Ectodermal cell (in vitro differentiated cells): ENCODE results near the gene CRTC3.
"Not testable (repeated sequence)": the region's sequence is repeated elsewhere in the genome, so short reads cannot be mapped to it uniquely, and the experiment has no call there.

ENCODE experiments used
- H3K27ac ChIP-seq: 2 replicates; pipeline ENCODE4 v1.7.0; 2013; ENCODE audit warnings: mild to moderate bottlenecking, low read depth, low read length; ENCODE audit not compliant: insufficient read depth, poor library complexity, severe bottlenecking
- H3K27me3 ChIP-seq: 2 replicates; pipeline ENCODE4 v1.7.0; 2013; ENCODE audit warnings: mild to moderate bottlenecking, low read length; ENCODE audit not compliant: insufficient read depth, control insufficient read depth, poor library complexity, severe bottlenecking
- H3K36me3 ChIP-seq: one replicate; pipeline ENCODE4 v1.7.0; 2013; ENCODE audit warnings: low read length; ENCODE audit not compliant: control insufficient read depth, insufficient read depth
- H3K4me1 ChIP-seq: one replicate; pipeline ENCODE4 v1.7.0; 2013; ENCODE audit warnings: low read length; ENCODE audit not compliant: control insufficient read depth, insufficient read depth
- H3K4me3 ChIP-seq: 2 replicates; pipeline ENCODE4 v1.7.0; 2013; ENCODE audit warnings: low read depth, low read length, control low read depth; ENCODE audit not compliant: insufficient read depth
- H3K9me3 ChIP-seq: 2 replicates; pipeline ENCODE4 v1.7.0; 2013; ENCODE audit warnings: mild to moderate bottlenecking, low read length, moderate library complexity; ENCODE audit not compliant: control insufficient read depth
- WGBS, 2 experiments: methylation state at CpG; one replicate each; pipeline ENCODE4 v1.1.7; 2013; ENCODE audit warnings: missing lambda C conversion rate in 2 of 2; 5-methylcytosine and 5-hydroxymethylcytosine counted together

CRTC3 gene

DNA sequence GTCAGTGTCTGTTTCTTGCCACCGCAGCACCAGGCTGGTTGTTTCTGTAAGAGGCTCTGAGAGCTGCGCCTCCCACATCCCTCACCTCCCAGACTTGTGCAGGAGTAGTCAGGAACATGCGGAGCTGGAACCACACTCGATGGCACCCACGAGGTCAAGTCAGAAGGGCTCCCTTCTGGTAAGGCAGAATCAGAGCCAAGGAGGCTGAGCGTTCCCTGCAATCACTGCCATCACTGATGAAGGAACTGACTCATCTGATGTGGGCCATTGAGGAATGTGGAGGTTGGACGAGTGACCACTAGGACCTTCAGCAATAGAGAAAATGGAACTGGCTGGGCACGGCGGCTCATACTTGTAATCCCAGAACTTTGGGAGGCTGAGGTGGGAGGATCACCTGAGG, 151.8 kb downstream of the CRTC3 start:
- H3K4me3 ChIP-seq: no peak overlapping the region
- H3K36me3 ChIP-seq: no peaks in the 10 kb centered on the region
- H3K9me3 ChIP-seq: no peaks in the 10 kb centered on the region
- no peak overlapping the region for H3K27ac ChIP-seq
- H3K27me3 ChIP-seq: no peaks in the 10 kb centered on the region
- WGBS, 2 experiments: 93 to 94% methylated on average over 9 of the region's 9 CpGs
- H3K4me1 ChIP-seq: no peaks in the 10 kb centered on the region

DNA sequence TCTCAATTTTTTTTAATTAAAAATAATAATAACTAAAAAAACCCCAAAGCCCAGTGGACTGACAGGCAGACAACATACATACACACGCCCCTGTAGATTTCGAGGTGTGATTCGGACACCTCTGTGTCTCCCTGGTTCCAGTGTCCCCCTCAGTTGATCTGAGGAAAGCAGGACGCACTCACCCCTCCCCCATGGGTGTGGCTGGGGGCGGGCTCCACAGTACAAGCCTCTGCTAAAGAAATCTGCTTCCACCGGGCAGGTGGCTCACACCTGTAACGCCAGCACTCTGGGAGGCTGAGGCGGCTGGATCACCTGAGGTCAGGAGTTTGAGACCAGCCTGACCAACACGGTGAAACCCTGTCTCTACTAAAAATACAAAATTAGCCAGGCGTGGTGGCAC, 153.6 kb downstream of the CRTC3 start:
- Histone ChIP-seq H3K4me3 (no peak overlapping the region), H3K4me1 (no peaks in the 10 kb centered on the region), H3K36me3 (no peaks in the 10 kb centered on the region), H3K27me3 (no peaks in the 10 kb centered on the region), H3K9me3 (no peaks in the 10 kb centered on the region), H3K27ac (no peak overlapping the region)
- WGBS, 2 experiments: 89 to 91% methylated on average over 10 of the region's 10 CpGs

DNA sequence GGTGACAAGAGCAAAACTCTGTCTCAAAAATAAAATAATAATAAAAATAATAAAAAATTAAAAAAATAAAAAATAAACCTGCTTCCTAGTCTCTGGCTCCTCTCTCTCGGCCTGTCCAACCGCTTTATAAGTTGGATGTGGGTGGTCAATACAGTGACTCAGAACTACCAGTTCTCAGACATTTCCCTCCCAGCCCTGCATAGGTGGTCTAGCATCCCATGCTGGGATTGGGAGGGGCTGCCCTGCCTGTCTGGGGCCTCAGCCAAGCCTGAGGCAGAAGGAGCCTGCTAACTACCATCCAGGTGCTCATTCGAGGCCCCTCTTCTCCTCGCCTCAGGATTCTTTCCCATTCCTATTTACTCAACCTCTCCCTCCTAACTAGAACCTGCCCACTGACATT, 154.2 kb downstream of the CRTC3 start:
- 89 to 91% methylated on average over 4 of the region's 4 CpGs for WGBS, 2 experiments
- no peaks in the 10 kb centered on the region for H3K36me3 ChIP-seq
- no peaks in the 10 kb centered on the region for H3K4me1 ChIP-seq
- no peak overlapping the region for H3K27ac ChIP-seq
- H3K9me3 ChIP-seq: no peaks in the 10 kb centered on the region
- H3K4me3 ChIP-seq: no peak overlapping the region
- no peaks in the 10 kb centered on the region for H3K27me3 ChIP-seq

DNA sequence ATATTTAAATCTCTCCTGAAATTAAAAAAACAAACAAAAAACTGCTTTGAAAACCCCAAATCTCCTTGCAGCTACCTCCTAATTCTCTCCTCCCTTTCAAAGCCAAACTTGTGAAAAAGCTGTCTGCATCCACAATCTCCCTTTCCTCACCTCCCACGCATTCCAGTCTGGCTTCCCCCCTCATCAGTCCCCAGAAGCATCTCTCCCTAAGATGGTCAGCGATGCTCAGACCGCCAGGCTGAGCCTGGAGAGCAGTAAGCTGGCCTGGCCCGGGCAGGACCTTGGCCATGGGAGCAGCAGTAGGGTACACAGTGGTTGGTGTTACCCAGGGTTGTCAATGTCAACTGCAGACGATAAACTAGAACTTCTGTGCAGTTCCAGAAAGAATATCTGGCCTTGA, 154.6 kb downstream of the CRTC3 start:
- Histone ChIP-seq H3K27ac (no peak overlapping the region), H3K4me1 (no peaks in the 10 kb centered on the region), H3K4me3 (no peak overlapping the region), H3K27me3 (no peaks in the 10 kb centered on the region), H3K9me3 (no peaks in the 10 kb centered on the region), H3K36me3 (no peaks in the 10 kb centered on the region)
- WGBS, 2 experiments: 88 to 89% methylated on average over 5 of the region's 5 CpGs

DNA sequence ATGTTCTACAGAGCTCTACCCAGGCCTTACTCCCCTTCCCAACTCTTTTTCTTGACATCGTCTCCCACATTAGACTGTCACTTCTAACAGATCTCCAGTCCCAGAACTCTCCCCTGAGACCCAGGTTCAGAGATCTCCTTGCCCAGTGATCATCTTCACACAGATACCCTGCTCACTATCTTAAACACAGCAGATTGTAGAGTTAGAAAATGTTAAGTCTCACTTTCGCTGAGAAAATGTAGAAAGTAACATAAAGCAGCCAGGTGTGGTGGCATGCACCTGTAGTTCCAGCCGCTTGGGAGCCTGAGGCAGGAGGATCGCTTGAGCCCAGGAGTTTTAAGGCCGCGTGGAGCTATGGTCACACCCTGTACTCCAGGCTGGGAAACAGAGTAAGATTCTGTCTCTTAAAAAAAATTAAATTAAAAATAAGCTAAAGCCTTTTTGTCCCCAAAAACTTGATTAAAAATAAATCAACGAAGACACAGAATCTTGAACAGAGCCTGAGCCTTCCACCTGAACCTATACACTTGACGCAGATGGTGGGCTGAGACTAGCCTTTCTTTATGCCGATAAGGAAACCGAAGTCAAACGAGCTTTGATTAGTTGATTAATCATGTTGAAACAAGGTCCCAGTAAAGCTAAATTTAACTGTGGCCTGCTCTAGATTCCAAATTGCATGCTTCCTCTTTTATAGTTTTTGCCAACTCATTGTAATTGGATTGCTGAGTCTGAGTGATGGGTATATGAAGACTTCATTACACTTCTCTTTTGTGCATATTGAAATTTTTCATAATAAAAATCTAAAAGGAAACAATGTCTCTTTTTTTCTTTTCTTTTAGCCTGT, 156.1 kb downstream of the CRTC3 start:
- no peaks in the 10 kb centered on the region for H3K9me3 ChIP-seq
- H3K27ac ChIP-seq: no peak overlapping the region
- H3K27me3 ChIP-seq: no peaks in the 10 kb centered on the region
- 94 to 95% methylated on average over 11 of the region's 11 CpGs for WGBS, 2 experiments
- H3K4me1 ChIP-seq: no peaks in the 10 kb centered on the region
- H3K36me3 ChIP-seq: no peaks in the 10 kb centered on the region
- no peak overlapping the region for H3K4me3 ChIP-seq

DNA sequence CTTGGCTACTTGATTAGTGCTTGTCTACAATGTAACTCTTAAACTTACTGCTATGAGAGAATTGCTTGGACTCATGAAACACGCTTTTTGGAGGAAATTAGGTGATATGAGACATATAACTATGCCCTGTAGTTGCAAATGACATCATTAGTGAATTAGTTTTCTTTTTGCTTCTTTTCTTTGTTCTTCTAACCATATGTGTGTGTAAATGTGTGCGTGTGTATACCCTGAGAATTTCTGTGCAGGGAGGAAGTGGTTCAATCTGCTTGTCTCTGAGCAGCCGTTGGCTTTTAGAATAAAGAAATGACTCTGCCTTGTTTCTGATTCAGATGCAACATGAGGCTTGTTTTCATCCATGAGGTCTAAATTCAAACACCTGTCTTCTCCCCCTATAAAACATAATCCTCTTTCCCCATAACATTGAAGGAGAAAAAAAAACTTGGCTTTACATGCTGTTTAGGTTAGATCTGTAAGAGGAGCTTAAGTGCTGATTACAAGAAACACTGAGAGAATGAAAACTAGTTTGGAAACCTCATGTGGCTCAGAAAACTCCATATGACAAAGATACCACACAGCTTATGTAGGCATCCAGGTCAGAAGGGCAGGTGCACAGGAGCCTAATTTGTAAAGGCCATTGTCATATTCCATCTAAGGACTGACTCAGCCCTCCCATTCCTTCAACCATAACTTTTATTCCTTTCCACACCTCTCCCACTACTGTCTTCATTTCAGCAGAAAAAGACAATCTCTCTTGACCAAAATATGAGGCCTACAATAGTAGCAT, 156.9 kb downstream of the CRTC3 start:
- 89 to 91% methylated on average over 3 of the region's 3 CpGs for WGBS, 2 experiments
- H3K27me3 ChIP-seq: no peaks in the 10 kb centered on the region
- H3K4me1 ChIP-seq: no peaks in the 10 kb centered on the region
- H3K9me3 ChIP-seq: no peaks in the 10 kb centered on the region
- H3K36me3 ChIP-seq: no peaks in the 10 kb centered on the region
- no peak overlapping the region for H3K4me3 ChIP-seq
- H3K27ac ChIP-seq: no peak overlapping the region

DNA sequence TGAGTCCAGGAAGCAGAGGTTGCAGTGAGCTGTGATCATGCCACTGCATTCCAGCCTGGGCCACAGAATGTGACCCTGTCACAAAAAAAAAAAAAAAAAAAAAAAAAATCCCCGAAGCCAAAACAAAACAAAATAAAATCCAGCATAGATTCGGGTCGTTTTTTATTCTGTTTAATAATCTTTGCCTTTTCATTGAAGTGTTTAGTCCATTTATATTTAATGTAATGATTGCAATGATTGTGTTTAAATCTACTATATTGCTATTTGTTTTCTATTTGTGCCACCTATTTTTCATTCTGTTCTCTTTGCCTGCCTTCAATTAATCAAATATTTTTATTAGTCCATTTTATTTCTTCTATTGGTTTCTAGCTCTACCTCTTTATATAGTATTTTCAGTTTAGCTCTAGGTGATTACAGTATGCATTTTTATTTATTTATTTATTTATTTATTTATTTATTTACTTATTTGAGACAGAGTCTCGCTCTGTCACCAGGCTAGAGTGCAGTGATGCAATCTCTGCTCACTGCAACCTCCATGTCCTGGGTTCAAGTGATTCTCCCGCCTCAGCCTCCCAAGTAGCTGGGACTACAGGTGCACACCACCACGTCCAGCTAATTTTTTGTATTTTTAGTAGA, 159.7 kb downstream of the CRTC3 start:
- H3K27me3 ChIP-seq, H3K36me3 ChIP-seq, H3K27ac ChIP-seq, H3K9me3 ChIP-seq, H3K4me1 ChIP-seq, H3K4me3 ChIP-seq: not testable (repeated sequence)
- WGBS, 2 experiments: 81 to 84% methylated on average over 3 of the region's 6 CpGs

DNA sequence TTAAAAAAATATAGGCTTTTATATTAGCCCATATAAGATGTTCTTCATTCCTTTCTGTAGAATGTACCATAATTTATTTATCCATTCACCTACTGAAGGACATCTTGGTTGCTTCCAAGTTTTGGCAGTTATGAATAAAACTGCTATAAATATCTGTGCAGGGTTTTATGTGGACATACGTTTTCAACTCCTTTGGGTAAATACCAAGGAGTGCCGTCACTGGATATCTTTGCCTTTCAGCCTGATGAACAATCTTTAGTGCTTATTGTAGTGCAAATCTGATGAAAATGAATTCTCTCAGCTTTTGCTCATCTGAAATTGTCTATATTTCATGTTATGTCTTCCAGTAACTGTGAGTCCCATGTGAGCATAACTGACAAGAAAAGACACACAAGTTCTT, 160.9 kb downstream of the CRTC3 start:
- Histone ChIP-seq H3K36me3 (no peaks in the 10 kb centered on the region), H3K9me3 (no peaks in the 10 kb centered on the region), H3K27me3 (no peaks in the 10 kb centered on the region), H3K4me3 (no peak overlapping the region), H3K4me1 (no peaks in the 10 kb centered on the region), H3K27ac (no peak overlapping the region)
- 89 to 100% methylated on average over 2 of the region's 2 CpGs for WGBS, 2 experiments

DNA sequence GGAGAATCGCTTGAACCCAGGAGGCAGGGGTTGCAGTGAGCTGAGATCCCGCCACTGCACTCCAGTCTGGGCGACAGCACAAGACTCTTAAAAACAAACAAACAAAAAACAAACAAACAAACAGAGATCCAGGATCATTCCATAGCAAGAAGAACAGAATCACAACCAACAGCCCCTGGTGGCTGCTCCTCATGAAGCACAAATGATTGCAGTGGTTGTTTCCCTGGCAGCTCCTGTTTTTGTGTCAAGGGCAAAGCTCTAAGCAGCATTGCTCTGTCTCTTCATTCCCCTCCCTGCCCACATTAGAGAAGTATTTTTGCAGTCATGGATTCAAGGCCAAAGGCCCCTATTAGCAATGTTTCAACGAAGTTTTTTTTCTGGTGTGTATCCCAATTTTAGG, 161.6 kb downstream of the CRTC3 start:
- WGBS, 2 experiments: 86 to 89% methylated on average over 4 of the region's 4 CpGs
- Histone ChIP-seq H3K4me1 (no peaks in the 10 kb centered on the region), H3K36me3 (no peaks in the 10 kb centered on the region), H3K27me3 (no peaks in the 10 kb centered on the region), H3K9me3 (no peaks in the 10 kb centered on the region), H3K4me3 (no peak overlapping the region), H3K27ac (no peak overlapping the region)
